ENCODE measurements around the gene CWF19L2.
"Not testable (repeated sequence)": the region's sequence is repeated elsewhere in the genome, so short reads cannot be mapped to it uniquely, and the experiment has no call there.

Gene CWF19L2

DNA sequence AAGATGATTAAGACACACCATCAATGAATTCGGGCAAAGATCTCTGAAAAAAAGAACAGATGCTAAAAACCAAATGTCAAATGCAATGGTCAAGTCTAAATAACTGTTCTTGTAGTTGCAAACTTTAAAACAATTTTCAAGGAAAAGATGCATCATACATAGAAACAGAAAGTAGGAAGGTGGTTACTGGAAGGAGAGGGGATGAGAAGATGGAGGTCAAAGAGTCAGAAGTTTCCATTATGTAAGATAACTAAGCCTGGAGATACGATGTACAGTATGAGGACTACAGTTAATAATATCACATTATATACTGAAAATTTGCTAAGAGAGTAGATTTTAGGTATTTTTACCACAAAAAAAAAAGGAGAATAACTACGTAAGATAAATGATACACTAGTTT lies 27.1 kb downstream of the CWF19L2 start:
- DNase-seq = no peak

DNA sequence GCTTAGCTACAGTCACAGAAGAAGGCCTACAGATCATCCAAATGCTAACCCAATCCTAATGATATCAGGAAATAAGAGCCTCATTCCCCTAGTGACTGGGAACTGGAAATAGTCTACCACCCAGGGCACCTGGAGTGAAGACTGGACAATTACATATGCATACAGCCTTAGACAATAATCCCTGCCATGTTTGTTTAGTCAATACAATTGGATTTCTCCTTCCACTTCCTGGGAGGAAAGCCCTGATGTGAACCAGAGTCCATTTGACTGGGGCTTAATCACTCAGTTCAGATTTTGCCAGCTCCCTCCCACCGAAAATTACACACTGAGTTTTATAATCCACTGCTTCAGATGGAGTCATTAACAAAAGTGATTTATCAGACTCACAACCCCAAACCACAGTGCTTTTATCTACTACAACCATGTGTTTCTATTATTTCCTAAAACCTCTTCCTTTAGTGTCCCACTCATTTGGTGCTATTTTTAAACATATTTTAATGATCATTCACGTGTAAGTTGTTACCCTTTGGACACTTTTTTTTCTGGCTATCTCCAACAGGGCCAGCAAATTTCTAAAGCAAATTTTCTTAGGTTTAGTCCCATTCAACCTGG lies 29.9 kb downstream of the CWF19L2 start:
- DNase-seq = no peak

DNA sequence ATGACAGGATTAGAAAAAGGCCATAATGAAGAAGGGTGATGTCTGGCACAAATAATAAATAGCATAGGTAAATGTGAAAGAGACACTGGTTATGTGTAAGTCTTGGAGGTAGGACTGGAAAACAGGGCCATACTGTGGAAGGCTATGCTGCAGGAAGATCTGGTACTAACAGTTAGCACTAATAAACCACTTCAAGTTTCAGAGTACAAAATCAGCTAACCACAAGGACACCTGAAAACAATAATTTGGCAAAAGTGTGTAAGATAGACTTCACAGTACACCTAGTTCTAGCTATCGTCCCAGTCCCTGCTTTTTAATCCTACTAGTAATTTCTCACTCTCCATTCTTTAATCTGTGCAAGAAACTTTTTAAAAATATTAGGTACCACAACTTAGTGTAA lies 44.3 kb downstream of the CWF19L2 start:
- no peak for DNase-seq

DNA sequence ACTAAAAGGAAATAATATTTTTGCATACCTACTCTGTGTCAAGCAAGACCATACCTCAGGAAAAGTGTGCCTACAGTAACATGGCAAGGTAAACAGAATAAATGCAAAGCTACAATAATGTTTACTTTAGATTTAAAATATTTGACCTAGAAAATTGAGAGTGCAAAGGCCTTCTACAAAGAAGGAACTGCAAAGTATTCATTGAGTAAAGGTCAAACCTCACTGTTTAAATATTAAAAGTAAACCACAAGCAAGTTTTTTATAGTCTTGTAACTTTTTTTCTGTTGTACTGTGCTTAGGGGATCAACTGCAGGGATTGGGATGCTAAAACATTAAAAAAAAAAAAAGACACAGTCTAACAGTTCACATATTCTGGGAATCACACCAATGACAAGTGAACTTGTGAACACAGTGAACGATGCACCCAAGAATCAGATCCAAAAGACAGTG lies 48.8 kb downstream of the CWF19L2 start:
- no peak for DNase-seq

DNA sequence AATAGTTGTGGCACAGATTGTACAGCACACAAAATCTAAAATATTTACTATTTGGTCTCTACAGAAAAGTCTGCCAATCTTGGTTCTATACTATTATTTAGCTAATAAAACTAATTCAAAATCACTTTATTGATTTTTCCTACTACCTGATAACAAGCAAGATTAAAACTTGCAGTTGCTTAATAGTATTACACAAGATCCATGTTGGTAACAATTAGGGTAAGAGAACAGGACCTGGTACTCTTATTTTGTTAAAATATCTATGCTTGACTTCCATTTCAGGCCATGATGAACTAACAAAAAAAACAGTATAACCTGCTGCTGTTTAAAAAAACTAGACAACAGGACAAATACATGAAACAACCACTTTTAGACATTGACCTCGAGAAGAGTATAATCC lies 52.4 kb downstream of the CWF19L2 start:
- no peak for DNase-seq

DNA sequence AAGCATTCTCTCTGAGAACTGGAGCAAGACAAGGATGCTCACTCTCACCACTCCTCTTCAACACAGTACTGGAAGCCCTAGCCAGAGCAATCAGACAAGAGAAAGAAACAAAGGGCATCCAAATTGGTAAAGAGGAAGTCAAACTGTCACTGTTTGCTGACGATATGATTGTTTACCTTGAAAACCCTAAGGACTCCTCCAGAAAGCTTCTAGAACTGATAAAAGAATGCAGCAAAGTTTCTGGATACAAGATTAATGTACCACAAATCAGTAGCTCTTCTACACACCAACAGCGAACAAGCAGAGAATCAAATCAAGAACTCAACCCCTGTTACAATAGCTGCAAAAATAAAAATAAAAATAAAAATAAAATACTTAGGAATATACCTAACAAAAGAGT lies 56.5 kb downstream of the CWF19L2 start:
- not testable (repeated sequence) for DNase-seq

DNA sequence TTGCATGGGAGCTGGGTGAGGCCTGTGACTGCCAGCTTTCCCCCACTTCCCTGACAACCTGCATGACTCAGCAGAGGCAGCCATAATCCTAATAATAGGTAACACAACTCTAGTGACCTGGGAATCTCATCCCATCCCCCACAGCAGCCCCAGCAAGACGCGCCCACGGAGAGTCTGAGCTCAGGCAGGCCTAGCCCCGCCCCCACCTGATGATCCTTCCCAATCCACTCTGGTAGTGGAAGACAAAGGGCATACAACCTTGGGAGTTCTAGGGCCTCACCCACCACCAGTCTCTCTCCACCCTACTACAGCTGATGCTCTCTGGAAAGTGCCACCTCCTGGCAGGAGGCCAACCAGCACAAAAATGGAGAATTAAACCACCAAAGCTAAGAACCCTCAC lies 60.3 kb downstream of the CWF19L2 start:
- DNase-seq = no peak

DNA sequence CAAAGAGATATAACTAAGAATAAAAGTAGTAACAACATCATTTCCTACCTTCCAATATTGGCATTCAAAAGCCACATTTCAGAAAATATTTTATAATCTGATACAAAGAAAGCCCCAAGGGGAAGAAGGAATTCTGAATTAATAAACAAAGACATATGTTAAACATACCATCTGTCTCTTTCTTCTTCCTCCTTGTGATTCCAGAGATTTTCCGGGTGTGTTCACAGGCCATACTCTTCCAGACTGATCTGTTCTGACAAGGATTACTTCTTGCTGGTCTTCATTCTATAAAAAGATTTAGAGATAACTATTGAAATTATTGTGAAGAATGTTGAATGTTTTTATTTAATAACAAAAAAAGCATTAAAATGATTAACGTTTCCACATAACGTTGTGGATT lies 65.0 kb downstream of the CWF19L2 start:
- DNase-seq = no peak

DNA sequence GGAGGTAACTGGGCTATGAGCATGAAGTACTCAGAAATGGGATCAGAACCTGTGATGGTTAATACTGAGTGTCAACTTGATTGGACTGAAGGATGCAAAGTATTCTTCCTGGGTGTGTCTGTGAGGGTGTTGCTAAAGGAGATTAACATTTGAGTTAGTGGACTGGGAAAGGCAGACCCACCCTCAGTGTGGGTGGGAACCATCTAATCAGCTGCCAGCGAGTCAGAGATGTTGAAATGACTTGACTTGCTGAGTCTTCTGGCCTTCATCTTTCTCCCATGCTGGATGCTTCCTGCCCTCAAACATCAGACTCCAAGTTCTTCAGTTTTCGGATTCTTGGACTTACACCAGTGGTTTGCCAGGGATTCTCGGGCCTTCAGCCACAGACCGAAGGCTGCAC lies 66.9 kb downstream of the CWF19L2 start:
- DNase-seq = not testable (repeated sequence)

DNA sequence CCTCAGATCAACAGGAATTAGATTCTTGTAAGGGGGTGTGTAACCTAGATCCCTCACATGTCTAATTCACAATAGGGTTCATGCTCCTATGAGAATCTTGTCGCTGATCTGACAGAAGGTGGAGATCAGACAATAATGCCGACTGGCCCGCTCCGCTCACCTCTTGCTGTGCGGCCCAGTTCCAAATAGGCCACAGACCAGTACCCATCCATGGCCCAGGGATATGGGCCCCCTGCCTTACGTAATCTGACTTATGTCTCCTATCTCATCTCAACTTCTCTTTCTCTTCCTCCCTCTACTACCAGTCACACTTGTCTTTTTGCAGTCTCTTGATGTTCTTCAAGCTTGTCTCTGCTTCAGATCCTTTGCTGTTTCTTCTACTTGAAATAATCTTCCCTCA lies 70.0 kb downstream of the CWF19L2 start:
- DNase-seq = no peak

DNA sequence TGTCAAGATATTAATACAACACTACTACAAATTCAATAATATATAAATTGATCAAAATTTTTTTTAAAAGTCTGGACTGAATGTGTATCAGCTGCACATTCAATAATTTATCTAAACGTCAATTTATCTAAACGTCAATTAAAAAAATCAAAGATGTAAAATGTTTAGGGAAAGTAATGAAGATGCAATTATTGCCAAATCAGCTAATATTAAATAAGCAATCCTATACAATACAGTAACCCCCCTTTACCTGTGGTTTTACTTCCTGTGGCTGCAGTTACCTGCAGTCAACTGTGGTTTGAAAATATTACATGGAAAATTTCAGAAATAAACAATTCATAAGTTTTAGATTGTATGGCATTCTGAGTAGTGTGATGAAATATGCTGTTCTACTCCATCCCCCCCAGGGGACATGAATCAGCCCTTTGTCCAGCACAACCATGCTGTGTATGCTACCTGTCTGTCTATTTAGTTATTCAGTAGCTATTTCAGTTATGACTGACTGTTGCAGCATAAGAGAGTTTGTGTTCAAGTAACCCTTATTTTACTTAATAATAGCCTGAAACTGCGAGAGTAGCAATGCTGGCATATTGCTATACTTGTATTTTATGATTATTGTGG lies 72.2 kb downstream of the CWF19L2 start:
- no peak for DNase-seq

DNA sequence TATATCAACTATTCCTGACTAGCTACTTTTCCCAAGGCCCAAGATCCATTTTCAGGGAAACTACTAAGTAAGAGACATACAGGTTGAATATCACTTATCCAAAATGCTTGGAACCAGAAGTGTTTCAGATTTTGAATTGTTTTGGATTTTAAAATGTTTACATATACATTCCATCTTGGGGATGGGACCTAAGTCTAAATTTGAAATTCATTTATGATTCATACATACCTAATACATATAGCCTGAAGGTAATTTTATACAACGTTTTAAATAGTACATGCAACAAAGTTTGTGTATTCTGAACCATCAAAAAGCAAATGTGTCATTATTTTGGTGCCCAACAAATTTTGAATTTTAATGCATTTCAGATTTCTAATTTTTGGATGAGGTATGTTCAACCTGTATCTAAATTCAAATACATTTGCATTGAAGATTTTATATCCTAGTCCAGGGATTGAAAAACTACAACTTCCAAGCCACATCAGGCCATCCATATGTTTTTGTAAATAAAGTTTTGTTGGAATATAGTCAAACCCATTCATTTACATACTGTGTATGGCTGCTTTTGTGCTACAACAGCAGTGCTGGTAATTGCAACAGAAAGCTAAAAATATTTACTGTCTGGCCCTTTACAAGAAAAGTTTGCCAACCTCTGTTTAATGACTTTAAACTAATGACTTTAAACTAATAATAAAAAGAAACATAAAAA lies 73.3 kb downstream of the CWF19L2 start:
- no peak for DNase-seq

DNA sequence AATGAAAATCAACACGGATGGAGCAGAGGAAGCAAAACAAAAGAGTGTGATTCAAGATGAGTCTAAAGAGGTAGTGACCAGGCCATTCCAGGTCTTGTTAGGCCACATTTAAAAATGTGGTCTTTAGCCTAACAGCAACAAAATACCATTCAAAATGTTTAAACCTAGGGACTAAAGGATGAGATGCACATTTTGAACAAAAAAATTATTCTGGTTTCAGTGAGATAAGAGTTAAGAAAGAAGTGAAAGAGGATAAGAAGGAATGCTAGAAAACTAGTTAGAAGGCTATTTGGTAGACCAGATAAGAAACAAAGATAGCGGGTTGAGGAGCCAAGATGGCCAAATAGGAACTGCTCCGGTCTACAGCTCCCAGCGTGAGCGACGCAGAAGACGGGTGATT lies 85.2 kb downstream of the CWF19L2 start:
- DNase-seq = no peak

DNA sequence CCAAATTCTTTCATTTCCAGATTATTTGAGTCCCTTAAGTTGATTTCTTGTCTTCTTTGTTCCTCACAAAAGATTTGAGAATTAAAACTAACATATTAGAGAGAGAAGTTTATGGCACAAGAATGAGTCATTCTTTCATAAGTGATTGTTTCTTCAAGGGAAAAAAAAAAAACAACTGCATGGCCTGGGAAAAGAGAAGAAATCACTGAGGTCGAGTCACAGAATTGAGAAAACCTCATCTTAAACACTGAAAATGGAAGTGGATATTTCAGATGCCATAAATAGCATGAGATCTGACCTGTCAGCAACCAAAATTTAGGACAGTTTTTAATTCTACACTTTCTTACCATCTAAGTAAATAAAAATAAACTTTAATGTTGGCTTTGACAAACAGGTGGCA lies 87.2 kb downstream of the CWF19L2 start:
- no peak for DNase-seq

DNA sequence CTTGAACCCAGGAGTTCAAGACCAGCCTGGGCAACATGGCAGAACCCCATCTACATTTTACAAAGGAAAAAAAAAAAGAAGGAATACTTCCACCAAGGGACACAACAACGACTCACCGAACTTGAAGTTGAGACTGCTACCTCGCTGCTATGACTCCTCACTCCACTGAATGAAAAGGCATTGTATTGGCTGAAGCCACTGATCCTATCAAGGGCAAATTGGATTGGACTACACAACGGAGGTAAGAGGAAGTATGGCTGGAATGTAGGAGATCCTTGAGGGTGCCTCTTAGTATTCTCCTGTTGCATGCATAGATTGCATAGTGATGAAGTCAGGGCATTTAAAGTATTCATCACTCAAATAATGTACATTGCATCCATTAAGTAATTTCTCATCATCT lies 97.9 kb downstream of the CWF19L2 start:
- DNase-seq = no peak

DNA sequence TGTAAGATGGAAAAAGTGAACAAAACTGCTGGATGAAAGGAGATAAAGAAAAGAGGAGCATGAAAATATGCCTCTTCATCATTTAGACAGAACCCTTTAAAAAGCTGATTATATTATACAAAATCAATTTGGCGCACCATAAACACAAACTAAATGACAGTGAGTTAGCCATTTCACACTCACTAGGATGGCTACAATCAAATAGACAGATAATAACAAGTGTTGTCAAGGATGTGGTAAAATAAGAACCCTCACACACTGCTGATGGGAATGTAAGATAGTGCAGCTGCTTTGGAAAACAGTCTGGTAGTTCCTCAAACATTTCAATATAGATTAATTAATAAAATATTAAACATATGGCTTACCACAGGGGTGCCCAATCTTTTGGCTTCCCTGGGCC lies 99.7 kb downstream of the CWF19L2 start:
- DNase-seq = no peak

DNA sequence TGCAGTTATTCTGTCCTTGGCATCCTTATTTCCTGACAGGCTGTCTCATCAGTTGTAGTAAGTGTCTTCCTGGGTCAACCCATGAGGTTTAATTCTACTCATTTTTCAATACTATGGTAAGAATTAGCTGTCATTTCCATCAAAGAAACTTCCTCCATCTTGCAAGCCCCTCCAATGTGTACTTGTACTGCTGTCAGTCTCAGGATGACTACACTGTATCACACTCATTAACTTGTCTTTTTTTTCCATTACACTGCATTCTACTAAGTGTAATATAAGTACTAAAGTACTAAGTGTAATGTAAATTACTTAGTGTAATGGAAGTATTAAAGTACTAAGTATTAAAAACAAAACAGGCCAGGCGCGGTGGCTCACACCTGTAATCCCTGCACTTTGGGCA lies 102.8 kb downstream of the CWF19L2 start:
- no peak for DNase-seq

DNA sequence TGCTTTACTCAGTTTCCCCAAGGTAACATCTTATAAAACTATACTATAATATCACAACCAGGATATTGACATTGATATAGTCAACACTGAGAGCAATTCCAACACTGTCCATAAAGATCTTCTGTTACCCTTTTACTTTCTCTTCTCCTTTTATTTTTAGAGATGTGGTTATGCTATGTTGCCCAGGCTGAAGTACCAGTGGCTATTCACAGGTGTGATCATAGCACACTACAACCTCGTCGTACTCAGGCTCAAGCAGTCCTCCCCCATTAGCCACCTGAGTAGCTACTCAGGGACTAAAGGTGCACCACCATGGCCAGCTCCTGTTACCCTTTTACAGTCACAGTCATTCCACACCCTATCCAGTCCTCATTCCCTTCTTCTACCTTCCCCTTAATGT lies 119.7 kb downstream of the CWF19L2 start:
- no peak for DNase-seq

DNA sequence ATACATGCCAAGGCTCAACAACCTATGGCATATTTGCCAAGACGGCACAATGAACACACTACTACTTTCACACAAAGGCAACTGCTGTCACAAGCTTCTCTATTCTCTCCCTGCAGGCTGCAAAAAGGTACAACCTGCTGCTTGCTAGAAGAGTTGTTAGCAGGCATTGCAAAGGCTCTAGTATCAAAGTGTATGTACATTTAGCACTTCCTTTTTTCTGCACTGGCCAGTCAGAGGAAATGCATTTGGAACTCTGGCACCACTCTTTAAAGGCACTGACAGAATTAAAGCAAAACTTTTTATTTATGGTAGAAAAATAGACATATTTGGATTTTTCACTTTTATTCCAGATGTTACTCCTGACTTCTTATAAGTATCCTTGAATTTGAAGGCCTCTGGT lies 125.9 kb downstream of the CWF19L2 start:
- peak; percentile 74 to 84 for DNase-seq

DNA sequence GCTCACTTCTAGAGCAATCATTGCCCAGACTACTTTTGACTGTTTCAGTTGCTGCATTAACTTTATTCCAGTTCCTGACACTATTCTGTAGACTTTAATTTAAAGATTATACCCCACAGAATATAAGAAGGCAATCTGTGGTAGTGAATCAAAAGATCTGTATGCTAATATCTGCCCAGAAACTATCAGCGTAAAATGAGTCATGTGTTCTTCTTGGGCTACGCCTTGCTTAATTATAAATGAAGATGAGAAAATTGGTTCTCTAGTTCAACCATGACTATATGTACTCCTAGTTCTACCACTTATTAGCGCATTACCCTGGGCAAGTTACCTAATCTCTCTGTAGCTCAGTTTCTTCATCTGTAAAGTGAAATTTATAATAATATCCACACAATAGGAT lies 128.5 kb downstream of the CWF19L2 start:
- no peak for DNase-seq

DNA sequence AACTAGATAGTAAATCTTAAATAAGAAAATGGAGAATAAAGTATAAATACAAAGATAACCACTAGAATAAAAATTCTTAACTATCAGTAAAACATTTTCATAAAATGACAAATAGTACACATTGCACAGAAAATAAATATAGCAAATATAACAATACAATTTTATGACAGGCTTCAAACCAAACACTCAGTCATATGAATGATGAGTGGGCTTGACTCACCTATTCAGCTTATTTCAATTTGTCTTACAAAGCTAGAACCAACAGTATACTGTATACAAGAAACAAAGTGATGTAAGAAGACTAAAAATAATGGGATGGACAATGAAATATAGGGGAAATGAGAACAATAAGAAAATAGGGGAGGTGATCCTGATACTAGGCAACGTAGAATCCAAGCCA lies 141.2 kb downstream of the CWF19L2 start:
- no peak for DNase-seq

DNA sequence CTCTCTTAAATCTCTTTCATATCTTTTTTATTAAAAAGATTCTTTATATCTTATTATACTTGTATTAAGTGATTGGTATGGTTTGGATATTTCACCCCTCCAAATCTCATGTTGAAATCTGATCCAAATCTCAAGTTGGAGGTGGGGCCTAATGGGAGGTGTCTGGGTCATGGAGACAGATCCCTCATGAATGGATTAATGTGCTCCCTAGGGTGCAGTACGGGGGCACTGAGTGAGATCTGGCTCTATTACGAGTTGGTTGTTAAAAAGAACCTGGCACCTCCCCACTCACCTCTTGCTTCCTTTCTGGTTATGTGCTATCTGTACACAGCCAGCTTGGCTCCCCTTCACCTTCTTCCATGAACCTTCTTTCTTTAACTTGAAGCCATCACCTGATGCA lies 149.6 kb downstream of the CWF19L2 start:
- DNase-seq = no peak

DNA sequence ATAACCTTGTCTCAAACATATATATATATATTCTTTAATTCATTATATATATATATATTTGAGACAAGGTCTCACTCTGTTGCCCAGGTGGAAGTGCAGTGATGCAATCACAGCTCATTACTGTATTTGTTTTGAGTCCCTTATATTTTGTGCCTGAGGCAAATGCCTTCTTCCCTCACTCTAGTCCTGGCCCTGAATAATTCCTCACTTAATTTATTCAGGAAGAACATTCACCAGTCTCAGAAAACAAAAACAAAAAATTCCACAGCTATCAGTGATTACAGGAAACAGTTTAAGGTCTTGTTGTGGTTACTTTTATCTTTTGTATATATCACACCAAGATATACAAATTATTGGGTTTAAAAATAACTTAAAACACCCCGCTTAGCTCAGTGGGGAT lies 155.7 kb downstream of the CWF19L2 start:
- DNase-seq = no peak

DNA sequence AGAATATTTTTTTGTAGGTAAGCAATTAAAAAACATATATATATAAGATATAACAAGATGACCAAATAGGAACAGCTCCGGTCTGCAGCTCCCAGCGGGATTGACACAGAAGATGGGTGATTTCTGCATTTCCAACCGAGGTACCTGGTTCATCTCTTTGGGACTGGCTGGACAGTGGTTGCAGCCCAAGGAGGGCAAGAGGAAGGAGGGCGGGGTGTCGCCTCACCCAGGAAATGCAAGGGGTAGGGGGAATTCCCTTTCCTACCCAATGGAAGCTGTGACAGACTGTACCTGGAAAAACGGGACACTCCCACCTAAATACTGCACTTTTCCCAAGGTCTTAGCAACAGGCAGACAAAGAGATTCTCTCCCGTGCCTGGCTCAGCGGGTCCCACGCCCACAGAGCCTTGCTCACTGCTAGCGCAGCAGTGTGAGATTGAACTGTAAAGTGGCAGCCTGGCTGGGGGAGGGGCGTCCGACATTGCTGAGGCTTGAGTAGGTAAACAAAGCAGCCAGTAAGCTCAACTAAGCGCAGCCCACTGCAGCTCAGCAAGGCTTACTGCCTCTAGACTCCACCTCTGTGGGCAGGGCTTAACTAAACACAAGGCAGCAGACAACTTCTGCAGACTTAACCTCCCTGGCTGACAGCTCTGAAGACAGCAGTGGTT lies 163.8 kb downstream of the CWF19L2 start:
- no peak for DNase-seq

Data from Kasumi-1 (cell line).